Right renal pelvis (tissue), 4 donors: ENCODE results near the gene ZNF143. TPM values are rescaled to one million over a fixed set of nuclear protein-coding genes. Genes with fewer than 3 reads are reported as not detected.

Source experiments
- DNase-seq, 4 donors: peaks; one replicate each; pipeline ENCODE4 v3.0.0-alpha.2; 2013; ENCODE audit warnings: low read depth in 4 of 4, low spot score in 3 of 4, missing footprints in 1 of 4
- polyA plus RNA-seq, 4 donors: library from polyadenylated mRNA; unstranded; fragments of 120-200 nt; gene quantifications; one replicate each; pipeline ENCODE4 v1.2.1, GENCODE V29; 2013; ENCODE audit not compliant: insufficient read length in 4 of 4

The ZNF143 gene
- polyA plus RNA-seq, 4 donors: 25.9 to 31.7 (median 28.2) TPM

- DNase-seq: peak; percentile 95 to 98 (median 98)
Observed at GRCh38 chr11:9573052-9573774, 112.4 kb downstream of the ZNF143 start, which contains the start of gene WEE1. Gene WEE1 (plus strand): TSS chr11:9573670. CDS start chr11:9573934, 264 bp downstream.

DNA sequence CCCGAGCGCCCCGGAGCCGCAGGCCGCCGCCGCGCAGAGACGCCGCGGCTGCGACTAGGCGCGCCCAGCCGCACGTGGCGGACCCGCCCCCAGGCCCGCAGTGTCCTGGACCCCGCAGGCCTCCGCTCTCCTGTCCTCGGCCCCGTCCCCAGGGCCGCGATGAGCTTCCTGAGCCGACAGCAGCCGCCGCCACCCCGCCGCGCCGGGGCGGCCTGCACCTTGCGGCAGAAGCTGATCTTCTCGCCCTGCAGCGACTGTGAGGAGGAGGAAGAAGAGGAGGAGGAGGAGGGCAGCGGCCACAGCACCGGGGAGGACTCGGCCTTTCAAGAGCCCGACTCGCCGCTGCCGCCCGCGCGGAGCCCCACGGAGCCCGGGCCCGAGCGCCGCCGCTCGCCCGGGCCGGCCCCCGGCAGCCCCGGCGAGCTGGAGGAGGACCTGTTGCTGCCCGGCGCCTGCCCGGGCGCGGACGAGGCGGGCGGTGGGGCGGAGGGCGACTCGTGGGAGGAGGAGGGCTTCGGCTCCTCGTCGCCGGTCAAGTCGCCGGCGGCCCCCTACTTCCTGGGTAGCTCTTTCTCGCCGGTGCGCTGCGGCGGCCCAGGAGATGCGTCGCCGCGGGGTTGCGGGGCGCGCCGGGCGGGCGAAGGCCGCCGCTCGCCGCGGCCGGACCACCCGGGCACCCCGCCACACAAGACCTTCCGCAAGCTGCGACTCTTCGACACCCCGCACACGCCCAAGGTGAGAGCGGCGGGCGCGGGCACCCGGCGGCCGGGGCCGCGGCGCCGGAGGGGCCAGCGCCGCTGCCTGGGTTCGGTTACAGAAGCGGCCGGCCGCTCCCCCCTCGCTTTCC, 113.2 kb downstream of the ZNF143 start:
- DNase-seq: no peak

DNA sequence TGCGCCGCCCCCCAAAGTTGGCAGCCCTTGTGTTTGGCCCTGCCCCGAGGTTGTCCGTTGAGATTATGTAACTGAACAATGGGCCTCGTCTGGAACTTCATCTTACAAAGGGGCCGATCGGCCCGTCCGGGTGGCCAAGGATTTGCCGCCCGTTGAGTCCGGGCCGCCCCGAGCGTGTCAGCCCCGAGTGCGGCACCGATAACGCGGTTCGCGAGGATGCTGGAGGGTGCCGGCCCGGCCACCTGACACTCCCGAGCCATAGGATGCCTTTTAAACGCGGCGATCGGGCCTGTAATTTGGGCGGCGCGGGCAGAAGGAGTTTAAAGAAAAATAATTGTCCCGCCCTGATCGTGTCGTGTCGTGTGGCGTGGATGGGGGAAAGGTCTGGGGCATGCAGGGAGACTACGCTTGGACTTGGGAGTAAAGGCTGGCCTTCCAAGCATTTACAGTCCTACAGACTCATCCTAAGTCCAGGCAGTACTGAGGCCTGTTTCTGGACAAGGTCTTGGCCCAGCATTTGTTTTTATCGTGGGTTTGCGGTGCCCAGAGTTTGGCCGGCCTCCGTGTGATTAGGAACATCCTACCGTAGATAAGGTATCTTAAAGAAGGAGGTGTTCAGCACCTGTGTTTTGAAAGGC, 113.9 kb downstream of the ZNF143 start:
- DNase-seq: no peak

GRCh38 chr11:9575260-9576240, 114.7 kb downstream of the ZNF143 start:
- DNase-seq: peak in 3 of 4 donors; percentile 73 to 87 (median 78)

- no peak for DNase-seq
Observed at GRCh38 chr11:9576701-9577381, 116.0 kb downstream of the ZNF143 start.

- no peak for DNase-seq
Observed at GRCh38 chr11:9577556-9577955, 116.7 kb downstream of the ZNF143 start.

Other genes with a start within 250 kb of the ZNF143 start
- gene DENND5A, start 195.7 kb upstream of the ZNF143 start, polyA plus RNA-seq: 10 to 100 TPM; 77.7 to 95.5 (median 90.0) TPM
- gene TMEM41B, start 146.4 kb upstream of the ZNF143 start, polyA plus RNA-seq: 10 to 100 TPM; 33.5 to 46.8 (median 43.6) TPM
- gene IPO7, start 76.4 kb upstream of the ZNF143 start, polyA plus RNA-seq: 100 to 1,000 TPM; 103 to 126 (median 122) TPM
- gene WEE1, start 112.7 kb downstream of the ZNF143 start, polyA plus RNA-seq: 10 to 100 TPM; 77.9 to 96.1 (median 84.4) TPM
- 10 to 100 TPM; 25.0 to 30.2 (median 28.4) TPM for gene SWAP70, start 203.1 kb downstream of the ZNF143 start, polyA plus RNA-seq